ENCODE data around the gene CORO2A. TPM values are rescaled to one million over a fixed set of nuclear protein-coding genes. Genes with fewer than 3 reads are reported as not detected.
A peak's percentile ranks its signal among the peaks of the same experiment; 100 is the strongest.

The CORO2A gene
- total and polyA plus RNA-seq, 2 of the 13 experiments (the other 11 are each of a cell fraction or from before 2014, with no cell fraction given), result 14.4 to 15.3 TPM

DNA sequence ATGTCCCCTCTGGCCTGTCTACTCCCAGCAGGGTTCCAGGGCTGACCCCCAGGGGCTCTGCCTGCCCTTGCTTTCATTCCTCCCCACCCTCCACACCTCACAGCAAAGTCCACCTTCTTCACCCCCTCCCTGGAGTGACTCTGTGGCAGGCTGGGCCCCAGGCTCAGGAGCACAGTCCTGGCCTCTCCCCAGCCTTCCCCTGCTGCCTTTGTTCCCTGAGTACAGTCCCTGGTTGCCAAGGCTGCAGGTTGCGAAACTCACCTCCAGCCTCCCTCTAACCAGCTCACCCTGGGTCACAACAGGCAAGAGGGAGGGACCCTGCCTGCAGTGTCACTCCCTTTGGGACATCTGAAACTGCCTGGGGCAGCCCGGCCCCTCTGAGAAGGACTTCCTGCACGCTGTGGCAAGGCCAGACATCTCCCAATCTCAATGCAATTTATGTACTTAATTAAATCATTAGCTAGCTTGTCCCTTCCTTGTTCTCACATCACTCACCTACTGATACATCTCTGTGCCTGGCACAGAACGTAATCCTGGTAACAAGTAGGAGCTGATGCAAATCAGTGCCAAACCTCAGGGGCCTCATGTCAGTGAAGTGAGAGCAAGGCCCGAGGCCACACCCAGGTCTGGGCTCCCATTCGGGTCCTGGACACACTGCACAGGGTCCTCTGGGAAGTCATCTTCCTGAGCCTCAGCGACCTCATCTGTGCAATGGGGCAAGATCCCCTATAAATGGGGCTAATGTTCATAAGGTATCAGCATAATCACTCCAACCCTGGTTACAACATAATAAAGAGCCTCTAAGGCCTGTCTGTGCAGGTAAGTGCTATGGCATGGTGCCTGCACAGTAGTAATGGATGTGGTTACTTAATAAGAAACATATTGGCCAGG lies 46.1 kb downstream of the CORO2A start (continued):
- TF ChIP-seq, protein P1, sequence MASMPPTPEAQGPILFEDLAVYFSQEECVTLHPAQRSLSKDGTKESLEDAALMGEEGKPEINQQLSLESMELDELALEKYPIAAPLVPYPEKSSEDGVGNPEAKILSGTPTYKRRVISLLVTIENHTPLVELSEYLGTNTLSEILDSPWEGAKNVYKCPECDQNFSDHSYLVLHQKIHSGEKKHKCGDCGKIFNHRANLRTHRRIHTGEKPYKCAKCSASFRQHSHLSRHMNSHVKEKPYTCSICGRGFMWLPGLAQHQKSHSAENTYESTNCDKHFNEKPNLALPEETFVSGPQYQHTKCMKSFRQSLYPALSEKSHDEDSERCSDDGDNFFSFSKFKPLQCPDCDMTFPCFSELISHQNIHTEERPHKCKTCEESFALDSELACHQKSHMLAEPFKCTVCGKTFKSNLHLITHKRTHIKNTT (CRISPR knock-in tag; IDR thresholded peaks at IDR 0.05), result no peak
- TF ChIP-seq ATF5 (CRISPR knock-in tag; IDR thresholded peaks at IDR 0.05; ENCODE audit: low read depth) (no peak), ZNF510 (CRISPR knock-in tag; IDR thresholded peaks at IDR 0.05; ENCODE audit: low read depth) (no peak), TOPORS (CRISPR knock-in tag; IDR thresholded peaks at IDR 0.05) (0 out of 2 replicates have a peak, but pooled peaks have one; percentile 25), RBM39 (IDR thresholded peaks at IDR 0.05; ENCODE audit: low read depth, low read length, poor library complexity, severe bottlenecking) (no peak), ZNF614 (CRISPR knock-in tag; IDR thresholded peaks at IDR 0.05; ENCODE audit: borderline replicate concordance) (peak; percentile 80; the same call in 1 of the 2 replicates), EZH2 (conservative IDR thresholded peaks at IDR 0.05; ENCODE audit: low read depth, low read length) (no peak), ZNF747 (CRISPR knock-in tag; IDR thresholded peaks at IDR 0.05; ENCODE audit: borderline replicate concordance) (no peak), ZNF260 (CRISPR knock-in tag; IDR thresholded peaks at IDR 0.05; ENCODE audit: borderline replicate concordance, low read depth) (no peak), RFXAP (CRISPR knock-in tag; IDR thresholded peaks at IDR 0.05; ENCODE audit: borderline replicate concordance) (0 out of 2 replicates have a peak, but pooled peaks have one; percentile 53), ZBTB46 (CRISPR knock-in tag; IDR thresholded peaks at IDR 0.05; ENCODE audit: borderline replicate concordance) (no peak), REST (IDR thresholded peaks at IDR 0.05; ENCODE audit: borderline replicate concordance in 1 of 2, low read depth in 1 of 2, low read length in 2 of 2) (no peak)
- TF ChIP-seq, protein P2, sequence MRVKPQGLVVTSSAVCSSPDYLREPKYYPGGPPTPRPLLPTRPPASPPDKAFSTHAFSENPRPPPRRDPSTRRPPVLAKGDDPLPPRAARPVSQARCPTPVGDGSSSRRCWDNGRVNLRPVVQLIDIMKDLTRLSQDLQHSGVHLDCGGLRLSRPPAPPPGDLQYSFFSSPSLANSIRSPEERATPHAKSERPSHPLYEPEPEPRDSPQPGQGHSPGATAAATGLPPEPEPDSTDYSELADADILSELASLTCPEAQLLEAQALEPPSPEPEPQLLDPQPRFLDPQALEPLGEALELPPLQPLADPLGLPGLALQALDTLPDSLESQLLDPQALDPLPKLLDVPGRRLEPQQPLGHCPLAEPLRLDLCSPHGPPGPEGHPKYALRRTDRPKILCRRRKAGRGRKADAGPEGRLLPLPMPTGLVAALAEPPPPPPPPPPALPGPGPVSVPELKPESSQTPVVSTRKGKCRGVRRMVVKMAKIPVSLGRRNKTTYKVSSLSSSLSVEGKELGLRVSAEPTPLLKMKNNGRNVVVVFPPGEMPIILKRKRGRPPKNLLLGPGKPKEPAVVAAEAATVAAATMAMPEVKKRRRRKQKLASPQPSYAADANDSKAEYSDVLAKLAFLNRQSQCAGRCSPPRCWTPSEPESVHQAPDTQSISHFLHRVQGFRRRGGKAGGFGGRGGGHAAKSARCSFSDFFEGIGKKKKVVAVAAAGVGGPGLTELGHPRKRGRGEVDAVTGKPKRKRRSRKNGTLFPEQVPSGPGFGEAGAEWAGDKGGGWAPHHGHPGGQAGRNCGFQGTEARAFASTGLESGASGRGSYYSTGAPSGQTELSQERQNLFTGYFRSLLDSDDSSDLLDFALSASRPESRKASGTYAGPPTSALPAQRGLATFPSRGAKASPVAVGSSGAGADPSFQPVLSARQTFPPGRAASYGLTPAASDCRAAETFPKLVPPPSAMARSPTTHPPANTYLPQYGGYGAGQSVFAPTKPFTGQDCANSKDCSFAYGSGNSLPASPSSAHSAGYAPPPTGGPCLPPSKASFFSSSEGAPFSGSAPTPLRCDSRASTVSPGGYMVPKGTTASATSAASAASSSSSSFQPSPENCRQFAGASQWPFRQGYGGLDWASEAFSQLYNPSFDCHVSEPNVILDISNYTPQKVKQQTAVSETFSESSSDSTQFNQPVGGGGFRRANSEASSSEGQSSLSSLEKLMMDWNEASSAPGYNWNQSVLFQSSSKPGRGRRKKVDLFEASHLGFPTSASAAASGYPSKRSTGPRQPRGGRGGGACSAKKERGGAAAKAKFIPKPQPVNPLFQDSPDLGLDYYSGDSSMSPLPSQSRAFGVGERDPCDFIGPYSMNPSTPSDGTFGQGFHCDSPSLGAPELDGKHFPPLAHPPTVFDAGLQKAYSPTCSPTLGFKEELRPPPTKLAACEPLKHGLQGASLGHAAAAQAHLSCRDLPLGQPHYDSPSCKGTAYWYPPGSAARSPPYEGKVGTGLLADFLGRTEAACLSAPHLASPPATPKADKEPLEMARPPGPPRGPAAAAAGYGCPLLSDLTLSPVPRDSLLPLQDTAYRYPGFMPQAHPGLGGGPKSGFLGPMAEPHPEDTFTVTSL (CRISPR knock-in tag; IDR thresholded peaks at IDR 0.05; ENCODE audit: borderline replicate concordance), result peak; percentile 63; the same call in 1 of the 2 replicates

Measured in HepG2 (cell line).